Mucosa of stomach (tissue), 1 donor: ENCODE measurements around the gene PLIN3.
"Not testable (repeated sequence)": the region's sequence is repeated elsewhere in the genome, so short reads cannot be mapped to it uniquely, and the experiment has no call there.

Source experiments
- H3K27me3 ChIP-seq: one replicate; pipeline ENCODE4 v1.7.0; 2013; ENCODE audit warnings: mild to moderate bottlenecking, low read length; ENCODE audit not compliant: control insufficient read depth, insufficient read depth
- H3K36me3 ChIP-seq: one replicate; pipeline ENCODE4 v1.7.0; 2013; ENCODE audit warnings: low read length; ENCODE audit not compliant: control insufficient read depth, insufficient read depth
- H3K4me1 ChIP-seq: one replicate; pipeline ENCODE4 v1.7.0; 2013; ENCODE audit warnings: mild to moderate bottlenecking, low read length; ENCODE audit not compliant: control insufficient read depth, insufficient read depth
- H3K4me3 ChIP-seq: one replicate; pipeline ENCODE4 v1.7.0; 2013; ENCODE audit warnings: low read length
- H3K9ac ChIP-seq: one replicate; pipeline ENCODE4 v1.7.0; 2013; ENCODE audit warnings: mild to moderate bottlenecking, low read length, moderate library complexity
- H3K9me3 ChIP-seq: one replicate; pipeline ENCODE4 v1.7.0; 2013; ENCODE audit warnings: mild to moderate bottlenecking, low read length, moderate library complexity; ENCODE audit not compliant: control insufficient read depth
- donor health status: Pancreatic carcinoma.

PLIN3 gene

GRCh38 chr19:4853506-4853905 is 14.0 kb downstream of the PLIN3 start:
- H3K27me3 ChIP-seq, H3K4me1 ChIP-seq, H3K9ac ChIP-seq, H3K9me3 ChIP-seq, H3K4me3 ChIP-seq, H3K36me3 ChIP-seq: not testable (repeated sequence)

DNA sequence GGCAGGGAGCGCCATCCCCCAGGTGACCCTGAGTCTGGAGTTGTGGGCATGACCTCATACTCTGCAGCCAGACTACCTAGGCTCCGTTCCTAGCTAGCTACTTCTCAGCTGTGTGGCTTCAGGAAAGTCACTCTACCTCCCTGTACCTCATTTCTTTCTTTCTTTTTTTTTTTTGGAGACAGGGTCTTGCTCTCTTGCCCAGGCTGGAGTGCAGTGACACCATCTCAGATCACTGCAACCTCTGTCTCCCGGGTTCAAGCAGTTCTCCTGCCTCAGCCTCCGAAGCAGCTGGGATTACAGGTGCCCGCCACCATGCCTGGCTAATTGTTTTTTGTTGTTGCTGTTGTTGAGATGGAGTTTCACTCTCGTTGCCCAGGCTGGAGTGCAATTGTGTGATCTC is 15.0 kb downstream of the PLIN3 start:
- Histone ChIP-seq H3K4me3 (no peak overlapping the region), H3K4me1 (no peaks in the 10 kb centered on the region), H3K9me3 (no peaks in the 10 kb centered on the region), H3K9ac (no peak overlapping the region), H3K27me3 (no peaks in the 10 kb centered on the region), H3K36me3 (peaks cover 4% of the 10 kb centered on the region)

DNA sequence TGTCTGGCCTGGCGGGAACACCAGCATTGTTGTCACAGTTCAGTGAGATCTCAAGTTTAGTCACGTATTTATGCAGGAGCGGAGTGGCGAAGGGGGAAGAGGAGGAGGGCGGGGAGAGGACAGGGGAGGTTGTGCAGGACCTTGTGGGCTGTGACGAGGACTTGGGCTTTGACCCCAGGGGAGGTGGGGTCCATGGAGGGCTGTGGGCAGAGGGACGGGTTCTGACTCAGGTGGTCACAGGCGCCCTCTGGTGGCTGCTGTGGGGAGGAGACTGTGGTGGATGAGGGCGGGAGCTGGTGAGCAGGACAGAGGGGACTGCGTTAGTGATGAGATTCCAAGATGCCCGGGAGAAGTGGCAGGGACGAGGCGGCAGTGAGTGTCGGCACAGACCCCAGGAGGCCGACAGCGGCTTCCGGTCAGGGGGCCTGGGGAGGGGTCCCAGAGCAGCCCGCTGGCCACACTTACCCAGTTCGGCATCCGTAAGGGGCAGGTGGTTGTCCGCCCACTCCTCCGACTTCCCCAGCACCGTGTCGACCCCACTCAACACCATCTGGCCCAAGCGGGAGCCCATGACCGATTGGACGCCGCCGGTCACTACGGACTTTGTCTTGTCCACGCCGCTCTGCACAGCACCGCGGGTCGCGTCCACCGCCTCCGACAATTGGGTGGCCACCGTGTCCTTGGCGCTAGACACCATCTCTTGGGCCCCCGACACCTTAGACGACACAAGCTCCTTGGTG is 15.7 kb downstream of the PLIN3 start:
- no peak overlapping the region for H3K4me3 ChIP-seq
- no peaks in the 10 kb centered on the region for H3K27me3 ChIP-seq
- no peaks in the 10 kb centered on the region for H3K9me3 ChIP-seq
- peaks cover 4% of the 10 kb centered on the region for H3K36me3 ChIP-seq
- no peaks in the 10 kb centered on the region for H3K4me1 ChIP-seq
- no peak overlapping the region for H3K9ac ChIP-seq

- Histone ChIP-seq H3K9ac (no peak overlapping the region), H3K4me1 (no peaks in the 10 kb centered on the region), H3K27me3 (no peaks in the 10 kb centered on the region), H3K4me3 (no peak overlapping the region), H3K36me3 (peaks cover 4% of the 10 kb centered on the region), H3K9me3 (no peaks in the 10 kb centered on the region)
These were observed 18.4 kb downstream of the PLIN3 start for GRCh38 chr19:4849019-4849418.

- Histone ChIP-seq H3K27me3 (no peaks in the 10 kb centered on the region), H3K36me3 (peaks cover 4% of the 10 kb centered on the region), H3K9ac (no peak overlapping the region), H3K4me1 (no peaks in the 10 kb centered on the region), H3K9me3 (no peaks in the 10 kb centered on the region), H3K4me3 (no peak overlapping the region)
These were observed 20.1 kb downstream of the PLIN3 start for GRCh38 chr19:4847190-4847973.

GRCh38 chr19:4845975-4846374 is 21.5 kb downstream of the PLIN3 start:
- not testable (repeated sequence) for H3K27me3 ChIP-seq, H3K4me1 ChIP-seq, H3K36me3 ChIP-seq, H3K9ac ChIP-seq, H3K4me3 ChIP-seq, H3K9me3 ChIP-seq

- Histone ChIP-seq H3K4me1 (no peaks in the 10 kb centered on the region), H3K27me3 (no peaks in the 10 kb centered on the region), H3K9ac (no peak overlapping the region), H3K36me3 (no peaks in the 10 kb centered on the region), H3K4me3 (no peak overlapping the region), H3K9me3 (no peaks in the 10 kb centered on the region)
These were observed 22.9 kb downstream of the PLIN3 start for GRCh38 chr19:4844348-4845179.

DNA sequence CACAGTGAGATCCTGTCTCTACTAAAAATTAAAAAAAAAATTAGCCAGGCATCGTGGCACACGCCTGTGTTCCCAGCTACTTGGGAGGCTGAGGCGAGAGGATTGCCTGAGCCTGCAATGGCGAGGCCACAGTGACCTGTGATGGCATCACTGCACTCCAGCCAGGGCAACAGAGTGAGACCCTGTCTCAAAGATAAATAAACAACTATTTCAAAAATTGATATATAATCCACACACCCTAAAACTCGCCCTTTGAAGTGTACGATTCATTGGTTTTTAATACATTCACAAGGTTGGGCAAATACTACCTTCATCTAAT is 23.9 kb downstream of the PLIN3 start:
- Histone ChIP-seq H3K36me3 (no peaks in the 10 kb centered on the region), H3K9ac (no peak overlapping the region), H3K27me3 (no peaks in the 10 kb centered on the region), H3K4me1 (no peaks in the 10 kb centered on the region), H3K4me3 (no peak overlapping the region), H3K9me3 (no peaks in the 10 kb centered on the region)

- H3K27me3 ChIP-seq, result no peaks in the 10 kb centered on the region
- no peak overlapping the region for H3K9ac ChIP-seq
- no peaks in the 10 kb centered on the region for H3K9me3 ChIP-seq
- no peak overlapping the region for H3K4me3 ChIP-seq
- H3K4me1 ChIP-seq, result no peaks in the 10 kb centered on the region
- no peaks in the 10 kb centered on the region for H3K36me3 ChIP-seq
These were observed 28.3 kb downstream of the PLIN3 start for GRCh38 chr19:4839192-4839591.

GRCh38 chr19:4832776-4833175 is 34.7 kb downstream of the PLIN3 start:
- Histone ChIP-seq H3K9ac (no peak overlapping the region), H3K4me3 (no peak overlapping the region), H3K27me3 (no peaks in the 10 kb centered on the region), H3K36me3 (no peaks in the 10 kb centered on the region), H3K4me1 (peaks cover 18% of the 10 kb centered on the region), H3K9me3 (no peaks in the 10 kb centered on the region)

DNA sequence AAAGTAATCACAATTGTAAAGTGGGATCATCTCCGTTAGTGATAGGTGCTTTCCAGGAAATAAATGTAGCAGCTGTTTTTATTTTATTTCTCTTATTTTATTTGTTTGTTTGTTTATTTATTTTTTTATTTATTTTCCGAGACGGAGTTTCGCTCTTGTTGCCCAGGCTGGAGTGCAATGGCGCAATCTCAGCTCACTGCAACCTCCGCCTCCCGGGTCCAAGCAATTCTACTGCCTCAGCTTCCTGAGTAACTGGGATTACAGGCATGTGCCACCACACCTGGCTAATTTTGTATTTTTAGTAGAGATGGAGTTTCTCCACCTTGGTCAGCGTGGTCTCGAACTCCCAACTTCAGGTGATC is 35.5 kb downstream of the PLIN3 start:
- not testable (repeated sequence) for H3K36me3 ChIP-seq, H3K27me3 ChIP-seq, H3K9me3 ChIP-seq
- Histone ChIP-seq H3K4me3 (peak overlapping the region; percentile 98), H3K9ac (peak overlapping the region; percentile 98), H3K4me1 (peaks cover 20% of the 10 kb centered on the region)

GRCh38 chr19:4831304-4831978 is 36.0 kb downstream of the PLIN3 start, which contains the start of gene TICAM1:
Gene TICAM1, minus strand, starts transcription at chr19:4831712. Its CDS starts 13,335 bp downstream, at chr19:4818377.
- Histone ChIP-seq H3K9me3 (no peaks in the 10 kb centered on the region), H3K4me1 (peaks cover 20% of the 10 kb centered on the region), H3K27me3 (no peaks in the 10 kb centered on the region), H3K9ac (peak within 1 kb of the TSS; percentile 98), H3K4me3 (peak within 1 kb of the TSS; percentile 98), H3K36me3 (no peaks in the 10 kb centered on the region)
